ENCODE data around the gene ATP6AP2.

ATP6AP2 gene

DNA sequence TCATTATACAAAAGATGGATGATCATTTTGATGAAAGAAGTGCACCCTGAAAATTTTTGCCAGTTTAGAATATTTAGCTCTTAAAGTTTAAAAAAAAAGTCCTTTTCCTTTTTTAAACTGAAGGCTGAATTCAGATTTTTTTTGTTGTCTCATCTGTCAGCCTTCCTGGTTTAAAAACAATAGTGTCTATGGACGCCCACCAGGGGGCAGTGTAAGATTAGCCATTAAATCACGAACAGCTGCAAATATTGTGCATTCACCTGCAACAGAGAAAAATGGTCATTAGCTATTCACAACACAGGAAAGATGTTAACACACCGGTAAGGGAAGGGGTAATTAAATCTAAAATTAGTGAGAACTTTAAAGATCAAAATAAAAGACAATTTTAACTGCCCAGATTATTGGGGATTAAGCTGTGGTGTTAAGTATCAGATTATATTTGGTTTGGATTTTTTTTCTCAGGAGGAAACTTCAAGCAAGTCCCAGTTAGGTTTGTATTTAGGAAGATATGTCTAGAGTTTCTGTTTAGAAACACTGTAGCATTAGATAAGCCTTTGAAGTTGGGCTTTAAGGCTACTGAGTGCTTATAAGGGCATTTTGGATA lies 71.0 kb downstream of the ATP6AP2 start:
- Histone ChIP-seq H2AFZ (ENCODE audit: low read depth) (no peak overlapping the region), H4K20me1 (ENCODE audit: insufficient read depth) (no peaks in the 10 kb centered on the region), H3K79me2 (ENCODE audit: insufficient read depth, low read depth) (peaks cover 2% of the 10 kb centered on the region; the same call in 1 of the 2 replicates), H3K27ac (no peak overlapping the region), H3K27me3 (ENCODE audit: insufficient read depth, low read depth) (no peaks in the 10 kb centered on the region), H3K4me3 (IDR thresholded peaks at IDR 0.05; ENCODE audit: insufficient read depth, low read depth, low read length) (no peak overlapping the region), H3K36me3 (ENCODE audit: insufficient read depth) (no peaks in the 10 kb centered on the region), H3K4me2 (no peak overlapping the region), H3K4me1 (ENCODE audit: low read depth, poor library complexity, severe bottlenecking) (peaks cover 17% of the 10 kb centered on the region), H3K9ac (no peak overlapping the region)
- TF ChIP-seq, protein P1, sequence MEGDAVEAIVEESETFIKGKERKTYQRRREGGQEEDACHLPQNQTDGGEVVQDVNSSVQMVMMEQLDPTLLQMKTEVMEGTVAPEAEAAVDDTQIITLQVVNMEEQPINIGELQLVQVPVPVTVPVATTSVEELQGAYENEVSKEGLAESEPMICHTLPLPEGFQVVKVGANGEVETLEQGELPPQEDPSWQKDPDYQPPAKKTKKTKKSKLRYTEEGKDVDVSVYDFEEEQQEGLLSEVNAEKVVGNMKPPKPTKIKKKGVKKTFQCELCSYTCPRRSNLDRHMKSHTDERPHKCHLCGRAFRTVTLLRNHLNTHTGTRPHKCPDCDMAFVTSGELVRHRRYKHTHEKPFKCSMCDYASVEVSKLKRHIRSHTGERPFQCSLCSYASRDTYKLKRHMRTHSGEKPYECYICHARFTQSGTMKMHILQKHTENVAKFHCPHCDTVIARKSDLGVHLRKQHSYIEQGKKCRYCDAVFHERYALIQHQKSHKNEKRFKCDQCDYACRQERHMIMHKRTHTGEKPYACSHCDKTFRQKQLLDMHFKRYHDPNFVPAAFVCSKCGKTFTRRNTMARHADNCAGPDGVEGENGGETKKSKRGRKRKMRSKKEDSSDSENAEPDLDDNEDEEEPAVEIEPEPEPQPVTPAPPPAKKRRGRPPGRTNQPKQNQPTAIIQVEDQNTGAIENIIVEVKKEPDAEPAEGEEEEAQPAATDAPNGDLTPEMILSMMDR (conservative IDR thresholded peaks at IDR 0.05; ENCODE audit: low read depth, low read length), result peak; percentile 76

DNA sequence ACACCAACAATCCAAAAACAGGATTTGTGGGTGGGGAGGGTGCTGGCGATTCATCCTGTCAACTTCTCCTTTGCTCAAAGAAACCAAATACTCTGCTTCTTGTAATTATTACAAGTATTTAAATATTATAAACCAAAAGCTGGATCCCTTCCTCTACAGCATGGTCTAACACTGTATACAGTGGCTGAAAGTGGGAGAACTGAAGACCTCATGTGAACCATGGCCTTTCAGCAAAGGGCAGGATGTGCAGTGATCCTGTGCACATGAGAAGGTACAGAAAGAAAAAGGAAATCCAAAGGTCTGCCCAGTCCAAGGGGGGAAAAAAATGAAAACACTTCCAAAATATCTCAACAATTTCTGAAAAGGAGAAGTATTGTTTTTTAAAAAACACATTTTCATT lies 71.9 kb downstream of the ATP6AP2 start:
- Histone ChIP-seq H3K27me3 (ENCODE audit: insufficient read depth, low read depth) (no peaks in the 10 kb centered on the region), H3K4me1 (ENCODE audit: low read depth, poor library complexity, severe bottlenecking) (peaks cover 17% of the 10 kb centered on the region), H3K36me3 (ENCODE audit: insufficient read depth) (no peaks in the 10 kb centered on the region), H3K9ac (no peak overlapping the region), H2AFZ (ENCODE audit: low read depth) (no peak overlapping the region), H4K20me1 (ENCODE audit: insufficient read depth) (no peaks in the 10 kb centered on the region), H3K4me2 (no peak overlapping the region), H3K79me2 (ENCODE audit: insufficient read depth, low read depth) (no peaks in the 10 kb centered on the region), H3K4me3 (IDR thresholded peaks at IDR 0.05; ENCODE audit: insufficient read depth, low read depth, low read length) (no peak overlapping the region), H3K27ac (no peak overlapping the region)
- TF ChIP-seq, protein P1 (conservative IDR thresholded peaks at IDR 0.05; ENCODE audit: low read depth, low read length), result no peak

DNA sequence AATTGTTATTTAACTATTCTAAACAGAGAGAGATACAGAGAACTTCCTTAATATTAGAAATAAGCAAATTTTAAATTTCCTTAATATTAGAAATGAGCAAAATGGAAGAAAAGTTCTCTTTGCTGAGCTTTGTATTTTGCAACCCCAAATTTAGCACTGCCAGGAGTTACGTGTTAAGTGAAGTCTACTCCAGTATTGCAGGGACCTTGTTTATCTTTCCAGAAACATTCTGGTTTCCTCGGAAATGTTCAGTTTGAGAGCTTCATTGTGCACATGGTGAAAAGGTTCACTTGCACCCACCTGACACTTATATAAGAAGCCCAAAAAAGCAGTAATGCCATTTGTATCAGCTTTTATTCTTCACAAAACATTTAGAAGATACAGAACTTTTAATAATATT lies 72.8 kb downstream of the ATP6AP2 start:
- H3K79me2 ChIP-seq (ENCODE audit: insufficient read depth, low read depth), result no peaks in the 10 kb centered on the region

More for the DNA sequence above, 72.8 kb downstream of the ATP6AP2 start:
- no peaks in the 10 kb centered on the region for H3K36me3 ChIP-seq (ENCODE audit: insufficient read depth)
- no peaks in the 10 kb centered on the region for H4K20me1 ChIP-seq (ENCODE audit: insufficient read depth)
- H2AFZ ChIP-seq (ENCODE audit: low read depth), result no peak overlapping the region
- no peaks in the 10 kb centered on the region for H3K27me3 ChIP-seq (ENCODE audit: insufficient read depth, low read depth)
- TF ChIP-seq, protein P1 (conservative IDR thresholded peaks at IDR 0.05; ENCODE audit: low read depth, low read length), result no peak
- no peak overlapping the region for H3K27ac ChIP-seq
- no peak overlapping the region for H3K4me3 ChIP-seq (IDR thresholded peaks at IDR 0.05; ENCODE audit: insufficient read depth, low read depth, low read length)
- H3K4me1 ChIP-seq (ENCODE audit: low read depth, poor library complexity, severe bottlenecking), result peaks cover 17% of the 10 kb centered on the region
- no peak overlapping the region for H3K4me2 ChIP-seq
- H3K9ac ChIP-seq, result no peak overlapping the region
